Smooth muscle cell (in vitro differentiated cells): Measurements from ENCODE around the gene KRTDAP. TPM values are rescaled to one million over a fixed set of nuclear protein-coding genes. Genes with fewer than 3 reads are reported as not detected.
A peak's percentile ranks its signal among the peaks of the same experiment; 100 is the strongest.

Experiments
- DNase-seq: peaks from one replicate; lab custom pipeline; 2025; ENCODE audit not compliant: unreplicated experiment; lab: John Stamatoyannopoulos, UW
- H2AFZ ChIP-seq: fragments of 200-600 bp; sonication (generic); 2 replicates; pipeline ENCODE4 v1.6.0; 2016; ENCODE audit warnings: antibody characterized with exemption, low read depth, mild to moderate bottlenecking
- H3F3A ChIP-seq: fragments of 200-600 bp; sonication (generic); 2 replicates; pipeline ENCODE4 v1.6.0; 2017; ENCODE audit warnings: antibody characterized with exemption, low read depth
- H3K27ac ChIP-seq: fragments of 200-600 bp; sonication (generic); 2 replicates; pipeline ENCODE4 v1.5.1; 2016; ENCODE audit warnings: low read depth, mild to moderate bottlenecking
- H3K27me3 ChIP-seq: fragments of 200-600 bp; sonication (generic); 2 replicates; pipeline ENCODE4 v1.6.1; 2016; ENCODE audit warnings: low read depth, mild to moderate bottlenecking
- H3K36me3 ChIP-seq: fragments of 200-600 bp; sonication (generic); 2 replicates; pipeline ENCODE4 v1.5.1; 2016; ENCODE audit warnings: low read depth
- H3K4me1 ChIP-seq: fragments of 200-600 bp; sonication (generic); 2 replicates; pipeline ENCODE4 v1.5.1; 2016; ENCODE audit warnings: low read depth
- H3K4me2 ChIP-seq: fragments of 200-600 bp; sonication (generic); 2 replicates; pipeline ENCODE4 v1.6.0; 2016; ENCODE audit warnings: mild to moderate bottlenecking
- H3K4me3 ChIP-seq: fragments of 200-600 bp; sonication (generic); 2 replicates; pipeline ENCODE4 v1.5.1; 2016; ENCODE audit warnings: mild to moderate bottlenecking
- H3K79me2 ChIP-seq: fragments of 200-600 bp; sonication (generic); 2 replicates; pipeline ENCODE4 v1.6.0; 2016; ENCODE audit warnings: low read depth, mild to moderate bottlenecking
- H3K9ac ChIP-seq: fragments of 200-600 bp; sonication (generic); 2 replicates; pipeline ENCODE4 v1.6.0; 2016; ENCODE audit warnings: low read depth
- H3K9me3 ChIP-seq: fragments of 200-600 bp; sonication (generic); replicated peaks from 2 replicates; pipeline ENCODE4 v1.5.1; 2016; ENCODE audit warnings: low read depth
- H4K20me1 ChIP-seq: fragments of 200-600 bp; sonication (generic); 2 replicates; pipeline ENCODE4 v1.6.0; 2016; ENCODE audit warnings: low read depth
- CTCF ChIP-seq: fragments of 200-600 bp; sonication (generic); IDR thresholded peaks from 2 replicates; pipeline ENCODE4 v1.5.1; 2017; ENCODE audit warnings: borderline replicate concordance, mild to moderate bottlenecking, antibody characterized with exemption; ENCODE audit not compliant: insufficient read depth, poor library complexity, severe bottlenecking
- WGBS: methylation state at CpG from one replicate; pipeline ENCODE4 v1.1.7; 2016; ENCODE audit warnings: low lambda C conversion rate; 5-methylcytosine and 5-hydroxymethylcytosine counted together
- polyA plus RNA-seq: library from polyadenylated mRNA; unstranded; fragments of >200 nt; fragmentation: Nextera tagmentation; extraction: Ambion mirVana; gene quantifications from 2 replicates; pipeline ENCODE4 v1.2.1, GENCODE V29; 2016
- total RNA-seq: library from RNA; depleted of rRNA; stranded (reverse); fragments of >200 nt; gene quantifications from 2 replicates; pipeline ENCODE4 v1.2.3, GENCODE V29; 2014

The KRTDAP gene
- total and polyA plus RNA-seq, 2 experiments from 2014 or later: 68.3 to 298 TPM

GRCh38 chr19:35438527-35438926, 51.7 kb downstream of the KRTDAP start:
- Histone ChIP-seq H3K27me3 (no peaks in the 10 kb centered on the region), H3K9me3 (no peaks in the 10 kb centered on the region), H3K79me2 (no peaks in the 10 kb centered on the region), H3K4me3 (no peak overlapping the region), H3K4me1 (peaks cover 7% of the 10 kb centered on the region), H2AFZ (no peak overlapping the region), H3K4me2 (no peak overlapping the region), H4K20me1 (no peaks in the 10 kb centered on the region), H3F3A (peaks cover 6% of the 10 kb centered on the region), H3K36me3 (no peaks in the 10 kb centered on the region), H3K9ac (no peak overlapping the region), H3K27ac (no peak overlapping the region)
- DNase-seq: no peak
- no peak for TF ChIP-seq CTCF
- WGBS: 74% methylated on average over 5 of the region's 5 CpGs

- Histone ChIP-seq H3K9ac (no peak overlapping the region), H2AFZ (no peak overlapping the region), H3K4me1 (peaks cover 7% of the 10 kb centered on the region), H3K36me3 (no peaks in the 10 kb centered on the region), H3K27ac (no peak overlapping the region), H3K27me3 (no peaks in the 10 kb centered on the region), H3F3A (peaks cover 6% of the 10 kb centered on the region), H3K79me2 (no peaks in the 10 kb centered on the region), H3K4me3 (no peak overlapping the region), H3K9me3 (no peaks in the 10 kb centered on the region), H3K4me2 (no peak overlapping the region), H4K20me1 (no peaks in the 10 kb centered on the region)
- WGBS: 83% methylated on average over 5 of the region's 5 CpGs
- no peak for DNase-seq
- no peak for TF ChIP-seq CTCF
Measured at GRCh38 chr19:35438096-35438495, 52.2 kb downstream of the KRTDAP start.

- Histone ChIP-seq H2AFZ (peak overlapping the region; percentile 19), H3K4me3 (no peak overlapping the region), H3K4me1 (peaks cover 7% of the 10 kb centered on the region), H3K9me3 (no peaks in the 10 kb centered on the region), H3K27ac (peak overlapping the region; percentile 70), H3K9ac (no peak overlapping the region), H3K36me3 (no peaks in the 10 kb centered on the region), H4K20me1 (no peaks in the 10 kb centered on the region), H3F3A (peaks cover 6% of the 10 kb centered on the region), H3K79me2 (no peaks in the 10 kb centered on the region), H3K4me2 (peak overlapping the region; percentile 65), H3K27me3 (no peaks in the 10 kb centered on the region)
- 87% methylated on average over 15 of the region's 15 CpGs for WGBS
- no peak for DNase-seq
- no peak for TF ChIP-seq CTCF
Measured at GRCh38 chr19:35437406-35437951, 52.8 kb downstream of the KRTDAP start.

Other genes starting within 250 kb of the KRTDAP start
- 11.3 and 14.0 TPM in 2 replicates for gene LSR, start 241.5 kb downstream of the KRTDAP start, total RNA-seq
- gene LSR, start 241.5 kb downstream of the KRTDAP start, polyA plus RNA-seq: 14.2 and 85.3 TPM in 2 replicates
- 30.4 and 34.4 TPM in 2 replicates for gene USF2, start 221.5 kb downstream of the KRTDAP start, total RNA-seq
- gene USF2, start 221.5 kb downstream of the KRTDAP start, polyA plus RNA-seq: 20.0 and 22.7 TPM in 2 replicates
- gene HAMP, start 207.9 kb downstream of the KRTDAP start, total RNA-seq: not detected in 2 replicates
- gene HAMP, start 207.9 kb downstream of the KRTDAP start, polyA plus RNA-seq: not detected in 2 replicates
- gene MAG, start 198.3 kb downstream of the KRTDAP start, total RNA-seq: not detected in 2 replicates
- gene MAG, start 198.3 kb downstream of the KRTDAP start, polyA plus RNA-seq: not detected in 2 replicates
- not detected in 2 replicates for gene CD22, start 161.3 kb downstream of the KRTDAP start, total RNA-seq
- gene CD22, start 161.3 kb downstream of the KRTDAP start, polyA plus RNA-seq: not detected in 2 replicates
- not detected in 2 replicates for gene FFAR1, start 142.6 kb downstream of the KRTDAP start, total RNA-seq
- not detected in 2 replicates for gene FFAR1, start 142.6 kb downstream of the KRTDAP start, polyA plus RNA-seq
- gene FFAR3, start 132.0 kb downstream of the KRTDAP start, total RNA-seq: not detected in 2 replicates
- not detected in 2 replicates for gene FFAR3, start 132.0 kb downstream of the KRTDAP start, polyA plus RNA-seq
- gene GPR42, start 119.4 kb downstream of the KRTDAP start, total RNA-seq: not detected in 2 replicates
- not detected in 2 replicates for gene GPR42, start 119.4 kb downstream of the KRTDAP start, polyA plus RNA-seq
- gene FFAR2, start 42.2 kb downstream of the KRTDAP start, total RNA-seq: not detected in 2 replicates
- not detected in 2 replicates for gene FFAR2, start 42.2 kb downstream of the KRTDAP start, polyA plus RNA-seq
- 46.5 and 132 TPM in 2 replicates for gene DMKN, start 23.2 kb upstream of the KRTDAP start, total RNA-seq
- 31.2 and 75.4 TPM in 2 replicates for gene DMKN, start 23.2 kb upstream of the KRTDAP start, polyA plus RNA-seq
- gene SBSN, start 37.8 kb upstream of the KRTDAP start, total RNA-seq: 14.9 and 19.8 TPM in 2 replicates
- gene SBSN, start 37.8 kb upstream of the KRTDAP start, polyA plus RNA-seq: 4.9 and 11.7 TPM in 2 replicates
- gene GAPDHS, start 43.0 kb upstream of the KRTDAP start, total RNA-seq: not detected in 2 replicates
- 0.16 TPM in 1 of 2 replicates, not detected in the other for gene GAPDHS, start 43.0 kb upstream of the KRTDAP start, polyA plus RNA-seq
- 128 and 168 TPM in 2 replicates for gene TMEM147, start 55.2 kb upstream of the KRTDAP start, total RNA-seq
- 291 and 293 TPM in 2 replicates for gene TMEM147, start 55.2 kb upstream of the KRTDAP start, polyA plus RNA-seq
- gene ATP4A, start 73.2 kb upstream of the KRTDAP start, total RNA-seq: not detected in 2 replicates
- not detected in 2 replicates for gene ATP4A, start 73.2 kb upstream of the KRTDAP start, polyA plus RNA-seq
- gene PMIS2, start 95.7 kb upstream of the KRTDAP start, total RNA-seq: not detected in 2 replicates
- gene PMIS2, start 95.7 kb upstream of the KRTDAP start, polyA plus RNA-seq: not detected in 2 replicates
- 6.3 and 6.4 TPM in 2 replicates for gene HAUS5, start 122.3 kb upstream of the KRTDAP start, total RNA-seq
- gene HAUS5, start 122.3 kb upstream of the KRTDAP start, polyA plus RNA-seq: 14.0 and 15.8 TPM in 2 replicates
- gene RBM42, start 138.6 kb upstream of the KRTDAP start, total RNA-seq: 37.2 and 42.4 TPM in 2 replicates
- gene RBM42, start 138.6 kb upstream of the KRTDAP start, polyA plus RNA-seq: 143 and 155 TPM in 2 replicates
- gene ETV2, start 151.3 kb upstream of the KRTDAP start, total RNA-seq: not detected in 2 replicates
- 2.9 and 3.8 TPM in 2 replicates for gene ETV2, start 151.3 kb upstream of the KRTDAP start, polyA plus RNA-seq
- gene COX6B1, start 157.9 kb upstream of the KRTDAP start, total RNA-seq: 521 and 971 TPM in 2 replicates
- 622 and 683 TPM in 2 replicates for gene COX6B1, start 157.9 kb upstream of the KRTDAP start, polyA plus RNA-seq
- 4.2 TPM in 1 of 2 replicates, not detected in the other for gene UPK1A, start 176.1 kb upstream of the KRTDAP start, total RNA-seq
- 1.0 TPM in 1 of 2 replicates, not detected in the other for gene UPK1A, start 176.1 kb upstream of the KRTDAP start, polyA plus RNA-seq
- not detected in 2 replicates for gene ZBTB32, start 214.1 kb upstream of the KRTDAP start, total RNA-seq
- gene ZBTB32, start 214.1 kb upstream of the KRTDAP start, polyA plus RNA-seq: 1.0 and 1.3 TPM in 2 replicates
- gene KMT2B, start 227.5 kb upstream of the KRTDAP start, total RNA-seq: 10.5 and 31.1 TPM in 2 replicates
- 8.8 and 11.2 TPM in 2 replicates for gene KMT2B, start 227.5 kb upstream of the KRTDAP start, polyA plus RNA-seq